HT1080 (cell line): ENCODE results near the gene LRRC37A. TPM values are rescaled to one million over a fixed set of nuclear protein-coding genes. Genes with fewer than 3 reads are reported as not detected.
"Not testable (repeated sequence)": the region's sequence is repeated elsewhere in the genome, so short reads cannot be mapped to it uniquely, and the experiment has no call there.

Experiments used
- DNase-seq: peaks from one replicate; pipeline ENCODE4 v3.0.0-alpha.2; 2015; ENCODE audit warnings: low read depth
- polyA plus RNA-seq, 2 experiments: library from polyadenylated mRNA; depleted of rRNA; stranded (reverse); fragments of >200 nt; gene quantifications; 2 replicates each; pipeline ENCODE4 v1.2.3, GENCODE V29; 2015
- total RNA-seq: library from RNA; depleted of rRNA; stranded (reverse); fragments of >200 nt; shearing (Covaris generic); gene quantifications from 2 replicates; pipeline ENCODE4 v1.2.3, GENCODE V29; 2014; rRNA removed

Gene LRRC37A
- 1.2 and 1.4 TPM in 2 replicates for total RNA-seq
- 0.60 and 0.78 TPM in 2 replicates for polyA plus RNA-seq (2015; cell fraction: cytosol; rRNA removed)
- 1.4 and 2.7 TPM in 2 replicates for polyA plus RNA-seq (2015; cell fraction: nucleus; rRNA removed)

DNA sequence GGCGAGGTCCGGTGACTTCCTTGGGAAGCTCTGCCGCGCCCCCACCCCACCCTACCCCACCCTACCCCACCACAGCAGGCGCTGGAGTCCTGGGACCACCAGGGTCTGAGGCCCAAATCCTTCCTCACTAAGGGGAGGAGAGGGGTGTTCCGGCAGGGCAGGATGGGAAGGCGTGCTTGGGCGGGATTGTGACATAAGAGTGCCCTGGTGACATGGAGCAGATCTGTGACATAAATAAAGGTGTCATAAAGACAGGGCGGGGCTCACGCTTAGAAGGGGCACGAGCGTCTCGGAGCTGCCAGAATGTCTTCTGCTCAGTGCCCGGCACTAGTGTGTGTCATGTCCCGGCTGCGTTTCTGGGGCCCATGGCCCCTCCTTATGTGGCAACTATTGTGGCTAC, at the start of gene LRRC37A:
LRRC37A (plus strand) TSS at position 301 of the 400 bp plus-strand sequence; CDS start at position 304, 3 bp downstream.
- not testable (repeated sequence) for DNase-seq

DNA sequence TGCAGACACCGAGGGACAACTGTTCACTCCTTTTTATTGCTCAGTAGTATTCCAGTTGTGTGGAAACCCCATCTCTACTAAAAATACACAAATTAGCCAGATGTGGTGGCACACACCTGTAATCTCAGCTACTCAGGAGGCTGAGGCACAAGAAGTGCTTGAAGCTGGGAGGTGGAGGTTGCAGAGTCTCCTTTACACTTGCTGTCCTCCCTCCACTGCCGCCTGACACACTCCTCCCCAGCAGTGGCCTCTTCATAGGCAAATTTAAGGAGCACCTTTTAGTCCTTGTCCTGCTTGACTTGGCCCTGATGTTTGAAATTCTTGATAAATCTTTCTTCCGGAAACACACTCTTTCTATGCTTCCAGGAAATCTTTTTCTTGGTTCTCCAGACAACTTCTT, 45.8 kb upstream of the LRRC37A start:
- not testable (repeated sequence) for DNase-seq

DNA sequence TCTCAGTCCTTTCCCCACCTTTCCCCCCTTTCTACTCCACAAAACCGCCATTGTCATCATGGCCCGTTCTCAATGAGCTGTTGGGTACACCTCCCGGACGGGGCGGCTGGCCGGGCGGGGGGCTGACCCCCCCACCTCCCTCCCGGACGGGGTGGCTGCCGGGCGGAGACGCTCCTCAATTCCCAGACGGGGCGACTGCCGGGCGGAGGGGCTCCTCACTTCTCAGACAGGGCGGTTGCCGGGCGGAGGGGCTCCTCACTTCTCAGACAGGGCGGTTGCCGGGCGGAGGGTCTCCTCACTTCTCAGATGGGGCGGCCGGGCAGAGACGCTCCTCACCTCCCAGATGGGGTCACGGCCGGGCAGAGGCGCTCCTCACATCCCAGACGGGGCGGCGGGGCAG, 42.1 kb upstream of the LRRC37A start:
- DNase-seq = not testable (repeated sequence)

DNA sequence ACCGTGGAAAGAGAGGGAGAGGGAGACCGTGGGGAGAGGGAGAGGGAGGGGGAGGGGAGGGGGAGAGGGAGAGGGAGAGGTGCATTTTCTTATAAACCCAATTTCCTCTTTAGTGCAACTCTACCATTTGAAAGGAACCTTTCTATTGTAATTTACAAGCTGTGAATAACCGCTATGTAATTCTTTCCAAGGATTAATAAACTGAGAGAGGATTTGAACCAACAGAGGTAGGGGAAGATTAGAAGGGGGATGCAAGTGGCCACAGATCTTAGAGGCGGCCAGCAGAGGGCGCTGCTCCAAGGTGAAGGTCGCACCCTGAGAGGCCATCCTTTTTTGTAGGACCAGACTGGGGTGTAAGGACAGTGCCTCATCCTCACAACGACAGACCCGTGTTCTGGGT, 41.2 kb upstream of the LRRC37A start:
- DNase-seq = peak; percentile 49

DNA sequence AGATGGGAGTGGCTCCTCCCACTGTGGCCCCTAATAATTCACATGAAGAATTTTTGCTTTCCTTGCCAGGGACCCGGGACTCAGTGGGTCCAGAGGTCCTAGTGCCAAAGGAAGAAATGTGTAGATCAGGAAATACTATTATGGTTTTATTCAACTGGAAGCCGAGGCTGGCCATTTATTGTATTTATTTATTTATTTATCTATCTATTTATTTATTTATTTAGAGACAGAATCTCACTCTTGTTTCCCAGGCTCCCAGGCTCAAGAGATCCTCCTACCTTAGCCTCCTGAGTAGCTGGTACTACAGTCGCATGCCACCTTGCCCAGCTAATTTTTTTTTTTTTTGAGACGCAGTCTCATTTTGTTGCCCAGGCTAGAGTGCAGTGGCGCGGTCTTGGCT, 40.7 kb upstream of the LRRC37A start:
- DNase-seq = not testable (repeated sequence)

DNA sequence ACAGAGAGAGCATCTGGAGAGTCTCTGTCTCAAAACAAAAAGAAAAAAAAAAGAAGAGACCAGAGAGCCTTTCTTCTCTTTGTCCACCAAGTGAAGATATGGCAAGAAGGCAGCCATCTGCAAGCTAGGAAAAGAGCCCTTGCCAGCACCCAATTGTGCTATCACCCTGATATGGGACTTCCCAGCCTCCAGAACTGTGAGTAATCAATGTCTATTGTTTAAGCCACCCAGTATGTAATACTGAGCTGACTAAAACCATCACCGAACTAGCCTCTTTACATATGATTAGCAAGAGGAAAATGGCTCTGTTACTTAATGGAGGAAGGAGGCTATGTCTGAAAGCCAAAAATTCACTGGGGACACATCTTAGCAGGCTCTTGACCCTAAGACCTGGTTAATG, 38.6 kb upstream of the LRRC37A start:
- not testable (repeated sequence) for DNase-seq

DNA sequence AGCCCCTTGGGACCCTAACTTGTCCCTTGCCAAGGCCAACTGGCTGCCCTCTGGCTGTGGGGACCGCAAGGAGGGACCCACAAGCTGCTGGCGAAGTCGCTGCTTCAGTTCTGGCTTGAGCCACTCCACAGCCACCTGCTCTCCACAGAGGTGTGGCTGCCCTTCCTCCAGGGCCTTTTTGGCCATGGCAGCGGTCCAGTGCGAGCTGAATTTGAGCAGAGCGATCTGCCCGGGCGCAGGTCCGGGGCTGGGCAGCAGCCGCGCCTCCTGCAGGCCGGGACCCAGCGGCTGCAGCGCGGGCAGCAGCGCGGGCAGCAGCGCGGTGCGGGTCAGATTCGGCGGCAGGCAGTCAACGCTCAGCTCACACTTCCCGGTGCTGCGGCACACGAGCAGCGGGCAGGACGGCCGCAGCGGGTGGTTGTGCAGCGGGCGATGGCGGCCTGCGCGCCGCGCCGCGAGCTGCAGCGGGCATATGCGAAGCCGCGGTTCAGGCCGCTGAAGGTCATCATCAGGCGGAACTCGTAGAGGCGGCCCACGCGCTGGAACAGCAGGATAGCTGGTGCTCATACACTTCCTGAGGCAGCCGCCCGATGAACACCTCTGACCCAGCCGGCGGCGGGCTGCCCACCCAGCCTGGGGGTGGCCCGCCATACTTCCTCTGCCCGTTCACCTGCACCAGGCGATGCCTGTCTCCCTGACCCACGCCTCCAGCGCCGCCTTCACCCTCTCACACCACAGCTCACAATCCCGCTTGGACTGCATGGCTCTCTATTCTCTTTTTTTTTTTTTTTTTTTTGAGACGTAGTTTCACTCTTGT, 34.9 kb upstream of the LRRC37A start:
- not testable (repeated sequence) for DNase-seq

DNA sequence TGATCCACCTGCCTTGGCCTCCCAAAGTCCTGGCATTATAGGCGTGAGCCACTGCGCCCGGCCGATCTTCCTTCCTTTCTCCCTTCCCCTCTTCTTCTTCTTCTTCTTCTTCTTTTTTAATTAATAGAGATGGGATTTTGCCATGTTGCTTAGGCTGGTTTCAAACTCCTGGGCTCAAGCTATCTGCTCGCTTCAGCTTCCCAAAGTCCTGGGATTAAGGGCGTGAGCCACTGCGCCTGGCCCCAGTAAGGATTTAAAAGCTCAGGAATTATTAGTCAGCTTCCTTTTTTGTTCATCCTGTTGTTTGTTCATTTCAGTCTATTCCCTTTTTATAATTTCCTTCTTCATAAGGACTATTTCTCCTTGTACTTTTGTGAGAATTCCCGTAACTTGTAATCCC, 32.7 kb upstream of the LRRC37A start:
- DNase-seq = peak; percentile 44

DNA sequence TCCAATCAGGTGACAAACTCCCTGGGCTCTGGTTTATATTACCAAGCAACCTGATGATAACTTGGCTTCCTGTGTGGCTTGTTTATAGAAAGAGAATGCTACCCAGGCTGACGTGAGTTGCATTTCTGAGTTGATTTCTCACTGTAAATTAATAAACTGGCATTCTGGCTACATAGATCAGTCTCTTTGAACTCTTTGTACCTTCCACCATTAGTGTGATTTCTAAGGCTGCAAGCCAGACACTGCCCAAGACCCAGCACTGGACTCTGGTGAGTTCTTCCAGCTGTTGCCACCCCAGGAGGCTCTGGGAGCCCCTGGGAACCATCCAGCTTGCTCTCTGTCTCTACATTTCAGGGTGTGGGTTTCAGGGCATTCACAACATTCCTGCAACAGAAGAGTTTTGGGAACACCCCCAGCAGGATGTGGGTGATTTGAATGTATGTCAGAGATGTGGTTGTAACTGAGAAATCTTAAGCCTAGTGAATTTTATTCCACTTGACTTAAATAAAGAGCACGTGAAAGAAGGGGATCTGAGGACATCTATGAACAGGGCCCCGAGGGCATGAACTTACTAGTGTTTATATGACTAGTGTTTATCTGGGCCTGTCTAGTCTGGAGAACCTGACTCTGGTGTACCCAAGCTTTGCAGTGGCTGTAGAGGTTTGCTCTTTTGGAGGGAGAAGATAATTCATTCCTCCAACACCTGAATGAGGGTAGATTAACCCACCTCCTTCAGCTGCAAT, 30.3 kb upstream of the LRRC37A start:
- DNase-seq = peak; percentile 80

DNA sequence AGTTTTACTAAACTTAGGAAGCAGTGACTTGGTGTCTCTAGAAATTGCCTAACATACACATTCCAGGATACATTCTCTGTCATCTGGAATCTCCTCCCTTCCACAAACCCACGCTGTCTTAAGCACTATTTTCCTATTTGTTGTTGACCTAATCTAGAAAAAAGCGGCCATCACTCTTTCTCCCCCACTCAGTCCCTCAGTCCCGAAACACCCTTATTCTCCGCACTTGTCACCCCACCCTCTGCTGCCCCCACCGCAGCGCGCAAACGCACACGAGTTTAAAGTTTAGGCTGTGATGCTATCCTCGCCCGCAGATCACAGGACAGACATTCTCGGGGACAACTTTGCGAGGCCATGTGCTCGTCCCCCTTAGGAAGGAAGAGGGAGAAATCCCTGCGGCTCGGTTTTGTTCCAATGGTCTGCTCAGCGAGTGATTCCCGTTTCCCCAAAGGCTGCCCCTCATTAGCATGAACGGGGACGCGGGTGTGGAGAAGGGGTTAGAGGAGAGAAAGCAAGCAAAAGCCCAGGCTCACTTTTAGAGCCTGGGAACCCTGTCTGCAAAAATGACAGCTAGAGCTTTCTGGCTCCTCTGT, 28.8 kb upstream of the LRRC37A start:
- DNase-seq = not testable (repeated sequence)

DNA sequence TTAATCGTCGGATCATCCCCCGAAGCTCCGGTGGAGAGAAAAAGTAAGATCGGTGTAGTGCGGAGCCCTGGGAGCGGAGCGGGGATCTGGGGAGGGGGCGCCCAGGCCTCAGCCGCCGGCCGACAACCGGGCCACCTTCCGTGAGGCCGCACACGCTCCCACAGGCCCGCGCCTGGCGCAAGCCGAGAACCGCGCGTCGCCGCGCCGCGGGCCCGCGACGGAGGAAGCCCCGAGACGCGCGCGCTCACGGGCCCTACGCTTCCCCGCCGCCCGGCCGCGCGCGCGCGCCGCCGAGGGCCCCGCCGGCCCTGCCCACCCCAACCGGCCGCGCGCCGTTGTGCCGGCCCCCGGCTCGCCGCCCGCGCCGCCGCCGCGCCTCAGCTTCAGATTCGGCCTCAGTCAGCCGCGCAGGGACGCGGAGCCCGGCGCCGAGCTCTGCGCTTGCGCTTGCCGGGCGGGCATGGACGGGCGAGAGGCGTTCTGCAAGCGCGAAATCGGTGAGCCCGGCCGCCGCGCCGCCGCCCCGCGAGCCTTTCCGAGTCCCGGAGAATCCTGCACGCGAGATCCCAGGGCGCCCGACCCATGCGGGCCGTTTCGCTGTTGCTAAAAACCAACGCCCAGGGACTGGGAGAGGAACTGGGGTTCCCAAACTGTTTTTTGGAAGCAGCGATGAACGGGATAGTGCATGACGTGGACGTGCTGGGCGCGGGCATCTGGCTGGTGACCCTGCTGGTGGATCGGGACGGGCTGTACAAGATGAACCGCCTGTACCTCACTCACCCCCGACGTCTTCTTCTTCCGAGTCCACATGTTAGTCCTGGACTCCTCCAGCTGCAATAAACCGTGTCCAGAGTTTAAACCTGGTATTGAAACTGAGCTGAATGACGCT, 28.0 kb upstream of the LRRC37A start:
- DNase-seq = peak; percentile 68

DNA sequence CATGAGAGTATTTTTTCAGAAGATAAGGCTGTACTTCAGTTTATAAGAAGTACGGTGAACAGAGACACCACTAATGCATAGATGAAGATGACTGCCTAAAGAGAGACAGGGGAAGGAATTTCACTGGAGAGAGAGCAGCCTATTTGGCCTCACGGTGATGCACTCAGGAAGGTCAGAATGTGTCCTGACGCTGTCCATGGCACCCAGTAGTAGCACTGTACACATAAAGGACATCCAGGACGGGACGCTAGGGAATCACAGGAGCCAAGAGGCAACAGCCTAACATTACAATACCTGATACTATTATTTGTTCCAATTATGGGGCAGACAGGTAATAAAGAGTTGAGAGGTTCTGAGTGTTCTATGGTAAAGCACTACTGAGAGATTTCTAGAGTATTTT, 24.9 kb upstream of the LRRC37A start:
- no peak for DNase-seq

DNA sequence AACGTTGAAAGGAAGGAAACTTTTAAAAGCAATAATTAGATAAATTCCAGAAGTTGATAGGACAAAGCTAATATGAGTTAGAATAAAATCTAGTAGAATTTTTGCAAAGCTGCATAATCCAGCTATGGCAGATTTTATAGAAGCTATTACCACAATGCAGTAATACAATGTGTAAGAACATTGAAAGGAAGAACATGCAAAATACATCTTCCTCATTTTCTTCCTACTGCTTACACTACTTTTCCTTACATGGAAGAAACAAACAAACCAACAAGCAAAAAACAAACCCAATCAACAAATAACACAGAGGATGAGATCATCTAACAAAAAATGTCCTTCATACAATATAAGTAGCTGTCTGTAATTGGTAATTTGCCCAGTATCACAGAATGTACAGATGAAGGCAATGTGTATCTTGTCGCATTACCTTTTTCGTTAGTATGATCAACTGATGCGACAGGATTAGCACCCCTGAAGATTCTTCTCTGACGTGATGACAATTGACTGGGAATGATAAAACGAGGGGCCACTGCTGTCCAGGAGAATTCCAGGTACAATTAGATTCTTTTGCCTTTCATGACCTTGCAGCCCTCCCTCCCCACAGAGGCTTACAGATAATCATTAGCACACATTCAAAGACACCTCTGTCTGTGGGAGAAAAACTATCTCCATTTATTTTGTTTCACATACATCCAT, 21.2 kb upstream of the LRRC37A start:
- DNase-seq = no peak

DNA sequence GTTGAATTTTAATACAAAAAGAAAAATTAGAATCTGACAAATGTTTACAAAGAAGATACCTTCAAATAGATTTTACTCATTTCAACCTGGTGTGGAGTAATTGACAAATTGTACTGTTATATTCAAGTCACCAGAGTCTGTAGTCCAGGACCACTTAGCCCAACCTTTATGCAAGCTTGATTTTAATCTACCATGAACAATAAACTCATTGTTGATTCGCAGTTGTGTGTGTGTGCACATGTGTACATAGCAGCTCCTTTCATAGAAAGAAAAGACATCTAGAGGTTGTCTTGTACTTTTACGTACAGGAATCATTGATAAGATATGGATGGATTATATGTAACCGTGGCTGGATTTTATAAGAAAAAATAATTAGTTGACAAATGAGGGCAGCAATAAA, 20.7 kb upstream of the LRRC37A start:
- DNase-seq = no peak

DNA sequence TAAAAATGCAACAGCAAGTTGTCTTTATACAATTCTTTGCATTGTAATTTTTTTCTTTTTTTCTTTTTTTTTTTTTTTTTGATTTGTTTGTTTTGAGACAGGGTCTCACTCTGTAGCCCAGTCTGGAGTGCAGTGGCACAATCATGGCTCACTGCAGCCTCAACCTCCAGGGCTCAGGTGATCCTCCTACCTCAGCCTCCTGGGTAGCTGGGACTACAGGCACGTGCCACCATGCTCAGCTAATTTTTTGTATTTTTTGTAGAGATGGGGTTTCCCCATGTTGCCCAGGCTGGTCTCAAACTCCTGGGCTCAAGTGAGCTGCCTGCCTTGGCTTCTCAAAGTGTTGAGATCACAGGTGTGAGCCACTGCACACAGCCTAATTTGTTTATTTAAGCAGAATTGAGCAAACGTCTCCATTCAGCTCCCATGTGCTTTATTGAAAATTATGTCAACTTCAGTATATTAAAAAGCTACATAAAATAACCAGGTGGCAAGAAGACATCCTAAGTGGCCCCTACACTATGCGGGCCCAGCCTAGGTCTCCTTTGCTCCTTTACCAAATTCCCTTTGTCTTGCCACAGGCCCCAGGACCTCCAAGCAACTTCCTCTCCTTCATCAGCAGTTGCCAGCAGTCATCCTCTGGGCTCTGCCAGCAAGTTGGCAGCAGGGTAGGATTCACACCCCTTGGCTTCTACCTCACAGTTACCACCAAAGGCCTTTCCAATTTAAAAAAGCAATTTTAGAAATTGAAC, 18.0 kb upstream of the LRRC37A start:
- DNase-seq = not testable (repeated sequence)

DNA sequence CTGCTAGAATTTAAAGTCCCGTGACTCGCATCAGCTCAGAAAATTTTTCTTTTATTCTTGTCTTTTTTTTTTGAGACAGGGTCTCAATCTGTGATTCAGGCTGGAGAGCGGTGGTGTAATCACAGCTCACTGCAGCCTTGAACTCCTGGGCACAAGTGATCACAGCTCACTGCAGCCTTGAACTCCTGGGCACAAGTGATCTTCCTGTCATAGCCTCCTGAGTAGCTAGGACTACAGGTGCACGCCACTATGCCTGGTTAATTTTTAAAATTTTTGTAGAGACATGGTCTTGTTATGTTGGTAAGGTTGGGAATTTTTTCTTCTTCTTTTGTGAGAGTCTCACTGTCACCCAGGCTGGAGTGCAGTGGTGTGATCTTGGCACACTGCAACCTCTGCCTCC, 13.6 kb upstream of the LRRC37A start:
- not testable (repeated sequence) for DNase-seq

DNA sequence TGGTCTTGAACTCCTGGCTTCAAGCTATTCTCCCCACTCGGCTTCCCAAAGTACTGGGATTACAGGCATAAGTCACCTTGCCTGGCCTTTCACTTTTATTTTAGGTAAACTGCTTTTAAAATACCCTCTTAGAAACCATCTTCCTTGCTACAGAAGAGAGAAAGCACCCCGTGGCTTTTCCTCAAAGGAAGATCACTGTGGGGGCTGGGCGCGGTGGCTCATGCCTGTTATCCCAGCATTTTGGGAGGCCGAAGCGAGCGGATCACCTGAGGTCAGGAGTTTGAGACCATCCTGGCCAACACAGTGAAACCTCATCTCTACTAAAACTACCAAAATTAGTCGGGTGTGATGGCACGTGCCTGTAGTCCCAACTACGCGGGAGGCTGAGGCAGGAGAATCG, 12.3 kb upstream of the LRRC37A start:
- not testable (repeated sequence) for DNase-seq

DNA sequence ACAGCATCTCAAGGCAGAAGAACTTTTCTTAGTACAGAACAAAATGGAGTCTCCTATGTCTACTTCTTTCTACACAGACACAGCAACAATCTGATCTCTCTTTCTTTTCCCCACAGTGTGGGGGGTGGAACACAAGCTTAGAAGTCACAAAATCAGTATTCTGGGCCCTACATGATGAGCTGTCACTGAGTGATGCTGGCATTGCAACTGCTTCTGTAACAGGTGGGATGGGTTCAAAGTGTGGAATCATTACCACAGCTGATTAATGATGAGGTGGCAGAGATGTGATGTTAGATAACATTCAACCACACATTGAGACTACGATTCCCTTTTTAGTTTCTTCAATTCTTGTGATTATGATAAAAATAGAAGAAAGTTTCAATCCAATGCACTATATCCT, 10.5 kb upstream of the LRRC37A start:
- peak; percentile 81 for DNase-seq

DNA sequence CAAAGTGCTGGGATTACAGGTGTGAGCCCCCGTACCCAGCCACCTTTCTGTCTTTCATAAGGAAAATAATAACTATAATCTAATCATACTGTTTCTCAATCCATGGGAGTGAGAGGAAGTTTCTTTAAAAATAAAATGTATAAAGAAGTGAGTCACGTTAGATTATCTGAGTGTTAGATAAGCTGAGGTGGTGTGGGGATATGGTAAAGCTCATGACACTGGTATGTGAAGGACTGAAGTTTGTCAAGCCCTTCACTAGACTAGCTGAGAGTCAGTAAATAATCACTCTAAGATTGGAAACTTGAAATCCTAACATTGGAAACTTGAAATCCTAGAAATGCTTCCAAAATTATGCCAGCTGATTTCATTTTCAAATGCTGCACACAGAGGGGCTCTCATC, 9.4 kb upstream of the LRRC37A start:
- not testable (repeated sequence) for DNase-seq
